ENCODE data around the gene FBLN1.

DNA sequence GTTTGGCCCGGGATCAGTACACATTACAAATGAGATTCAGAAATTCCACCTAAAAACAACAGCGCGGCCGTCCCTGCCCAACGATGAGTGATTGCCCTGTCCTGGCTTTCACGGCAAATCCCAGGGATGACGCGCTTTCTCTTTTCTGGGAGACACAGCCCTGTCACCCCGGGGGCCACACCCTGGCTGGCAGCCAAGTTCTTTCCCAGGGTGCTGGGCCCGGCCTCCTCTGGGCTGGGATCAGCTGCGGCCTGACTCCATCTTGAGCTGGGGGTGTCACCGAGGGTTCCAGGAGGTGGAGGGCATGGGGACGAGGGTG, 82.7 kb downstream of the FBLN1 start:
- no peak for TF ChIP-seq CTCF (IDR thresholded peaks at IDR 0.05)
- no peak for TF ChIP-seq POLR2A (IDR thresholded peaks at IDR 0.05)
